Stimulated activated CD8-positive, alpha-beta memory T cell treated with anti-CD3 and anti-CD28 coated beads, Interleukin-15, amount 100 ng/mL, for 4 hours (primary cell): ENCODE measurements around the gene ZGLP1.
"Not testable (repeated sequence)": the region's sequence is repeated elsewhere in the genome, so short reads cannot be mapped to it uniquely, and the experiment has no call there.

Experiments
- DNase-seq, 2 donors: peaks; one replicate each; pipeline ENCODE4 v3.0.0-alpha.2; 2020; ENCODE audit warnings: low read depth in 2 of 2

Gene ZGLP1

GRCh38 chr19:10309423-10309822 lies at the start of gene ZGLP1:
Gene ZGLP1 (minus strand): TSS chr19:10309815.
- DNase-seq = no peak

DNA sequence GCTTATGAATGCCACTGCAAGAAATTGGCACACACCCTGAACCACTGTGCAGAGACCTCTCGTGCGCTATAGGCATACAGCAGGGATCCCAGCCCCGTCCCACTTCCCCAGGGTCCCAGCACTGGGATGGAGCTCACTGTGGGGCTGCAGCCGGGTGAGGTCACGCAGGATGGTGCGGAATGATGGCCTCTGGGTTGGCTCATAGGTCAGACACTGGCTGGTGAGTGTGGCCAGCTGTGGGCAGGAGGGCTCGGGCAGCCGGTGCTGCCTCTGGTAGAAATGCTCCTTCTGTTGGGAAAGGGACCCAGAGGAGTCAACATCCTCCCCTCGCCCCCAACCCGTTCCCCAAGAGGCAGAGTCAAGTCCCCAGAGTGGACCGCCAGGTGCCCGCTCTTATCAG lies 46.8 kb upstream of the ZGLP1 start:
- no peak for DNase-seq

GRCh38 chr19:10353793-10354391 lies 44.3 kb upstream of the ZGLP1 start:
- DNase-seq = no peak

GRCh38 chr19:10352764-10353671 lies 43.4 kb upstream of the ZGLP1 start:
- DNase-seq = no peak

- no peak for DNase-seq
Measured at GRCh38 chr19:10346509-10346908, 36.9 kb upstream of the ZGLP1 start.

- no peak for DNase-seq
Measured at GRCh38 chr19:10344780-10345179, 35.2 kb upstream of the ZGLP1 start.

DNA sequence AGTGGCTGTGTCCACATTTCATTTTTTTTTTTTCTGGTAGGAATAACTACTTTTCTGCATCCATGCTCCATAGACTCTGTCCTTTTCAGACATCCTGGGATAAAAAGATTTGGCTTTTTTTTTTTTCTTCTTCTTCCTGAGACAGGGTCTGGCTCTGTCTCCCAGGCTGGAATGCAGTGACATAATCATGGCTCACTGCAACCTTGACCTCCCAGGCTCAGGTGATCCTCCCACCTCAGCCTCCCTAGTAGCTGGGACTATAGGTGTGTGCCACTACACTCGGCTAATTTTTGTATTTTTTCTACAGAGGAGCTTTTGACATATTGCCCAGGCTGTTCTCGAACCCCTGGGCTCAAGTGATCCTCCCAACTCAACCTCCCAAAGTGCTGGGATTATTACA lies 33.9 kb upstream of the ZGLP1 start:
- DNase-seq = no peak

- DNase-seq = no peak
Measured at GRCh38 chr19:10339977-10340376, 30.4 kb upstream of the ZGLP1 start.

DNA sequence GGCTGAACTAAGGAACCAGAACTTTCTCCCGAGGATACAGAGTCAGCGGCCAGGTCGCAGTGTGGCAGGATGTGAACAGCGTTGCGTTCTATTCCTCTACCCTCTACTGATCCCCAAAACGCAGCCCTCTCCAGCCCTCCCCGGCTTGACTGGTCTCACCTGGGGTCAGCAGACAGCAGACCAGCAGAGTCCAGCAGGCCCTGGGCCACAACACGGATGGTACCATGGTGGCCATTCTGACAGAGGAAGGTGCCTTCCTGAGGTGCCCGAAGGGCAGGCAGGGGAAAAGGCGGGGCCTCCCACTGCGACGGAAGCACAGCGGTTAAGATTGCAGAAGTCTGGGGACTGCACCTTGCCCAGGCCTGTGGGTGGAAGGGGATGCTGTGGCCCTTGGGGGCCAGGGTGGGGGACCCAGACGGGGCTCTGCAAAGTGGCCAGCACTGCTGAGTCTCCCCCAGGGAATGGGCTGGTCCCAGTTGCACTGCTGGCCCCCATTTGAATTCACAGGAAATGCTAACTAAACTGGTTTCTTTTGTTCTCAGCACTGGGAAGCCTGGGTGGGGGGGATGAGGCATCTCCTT lies 29.9 kb upstream of the ZGLP1 start, which contains the start of gene ICAM3:
Gene ICAM3 (minus strand): TSS at position 245 of the 581 bp plus-strand sequence. CDS start 10 bp downstream, at position 235.
- DNase-seq = peak; percentile 27 to 30

DNA sequence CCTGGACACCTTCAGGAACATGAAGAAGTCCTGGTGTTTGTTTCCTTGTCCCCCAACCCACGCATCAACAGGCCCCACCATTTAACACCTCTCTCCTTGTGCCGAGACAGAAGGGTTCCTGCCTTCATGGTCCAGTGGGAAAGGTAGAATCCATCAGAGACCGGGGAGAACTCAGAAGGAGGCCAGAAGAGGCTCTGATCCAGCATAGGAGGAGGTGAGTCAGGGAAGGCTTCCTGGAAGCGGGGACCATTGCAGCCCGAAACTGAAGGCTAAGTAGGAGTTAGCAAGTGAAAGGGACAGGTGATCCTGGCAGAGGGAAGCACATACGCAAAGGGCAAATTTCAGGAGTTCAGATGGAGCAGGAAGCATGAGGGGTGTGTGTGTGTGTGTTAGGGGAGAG lies 29.3 kb upstream of the ZGLP1 start:
- no peak for DNase-seq

DNA sequence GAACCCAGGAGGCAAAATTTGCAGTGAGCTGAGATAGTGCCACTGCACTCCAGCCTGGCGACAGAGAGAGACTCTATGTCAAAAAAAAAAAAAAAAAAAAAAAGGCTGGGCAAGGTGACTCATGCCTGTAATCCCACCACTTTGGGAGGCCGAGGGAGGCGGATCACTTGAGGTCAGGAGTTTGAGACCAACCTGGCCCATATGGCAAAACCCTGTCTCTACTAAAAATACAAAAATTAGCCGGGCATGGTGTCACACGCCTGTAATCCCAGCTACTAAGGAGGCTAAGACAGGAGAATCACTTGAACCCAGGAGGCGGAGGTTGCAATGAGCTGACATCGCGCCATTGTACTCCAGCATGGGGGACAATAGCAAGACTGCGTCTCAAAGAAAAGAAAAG lies 27.1 kb upstream of the ZGLP1 start:
- DNase-seq = not testable (repeated sequence)

GRCh38 chr19:10335352-10335985 lies 25.9 kb upstream of the ZGLP1 start:
- DNase-seq = no peak

DNA sequence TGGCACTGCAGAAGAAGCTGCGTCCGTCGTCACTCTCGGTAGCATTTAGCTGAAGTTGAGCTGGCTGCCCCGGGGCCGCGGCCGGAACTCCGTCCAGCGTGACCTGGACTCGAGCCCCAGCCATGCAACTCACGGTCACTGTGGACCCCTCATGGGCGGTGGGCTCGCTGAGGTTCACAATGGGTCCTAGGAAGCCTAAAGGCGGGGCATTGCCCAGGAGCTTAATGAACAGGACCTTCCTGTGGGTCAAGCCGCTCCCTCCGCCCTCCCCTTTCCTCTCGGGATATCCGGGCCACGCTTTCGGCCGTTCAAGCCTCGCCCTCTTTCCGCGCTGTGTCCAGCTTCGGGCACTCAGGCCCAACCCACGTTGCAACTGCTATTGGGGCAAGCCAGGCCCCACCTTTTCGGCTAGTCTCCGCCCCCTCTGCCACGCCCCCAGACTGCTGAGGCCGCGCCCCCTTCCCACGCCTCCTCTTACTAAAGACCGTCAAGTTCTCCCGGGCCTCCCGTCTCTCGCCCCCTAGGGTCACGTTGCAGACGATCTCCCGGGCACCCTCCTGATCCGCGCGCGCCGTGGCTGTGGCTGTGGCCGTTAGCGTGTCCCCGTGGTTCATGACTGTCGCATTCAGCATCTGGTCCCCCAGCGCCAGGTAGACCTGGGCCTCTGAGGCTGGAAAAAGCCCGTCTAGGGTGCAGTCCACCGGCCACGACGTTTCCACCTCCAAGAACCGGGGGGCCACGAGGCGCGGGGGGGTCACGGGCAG lies 25.2 kb upstream of the ZGLP1 start:
- no peak for DNase-seq

- DNase-seq = no peak
Measured at GRCh38 chr19:10333758-10334587, 24.4 kb upstream of the ZGLP1 start.

GRCh38 chr19:10332965-10333757 lies 23.5 kb upstream of the ZGLP1 start, which contains the start of gene RAVER1:
Gene RAVER1 (minus strand): TSS chr19:10333529. CDS start chr19:10333507, 22 bp downstream.
- peak; percentile 96 to 98 for DNase-seq

DNA sequence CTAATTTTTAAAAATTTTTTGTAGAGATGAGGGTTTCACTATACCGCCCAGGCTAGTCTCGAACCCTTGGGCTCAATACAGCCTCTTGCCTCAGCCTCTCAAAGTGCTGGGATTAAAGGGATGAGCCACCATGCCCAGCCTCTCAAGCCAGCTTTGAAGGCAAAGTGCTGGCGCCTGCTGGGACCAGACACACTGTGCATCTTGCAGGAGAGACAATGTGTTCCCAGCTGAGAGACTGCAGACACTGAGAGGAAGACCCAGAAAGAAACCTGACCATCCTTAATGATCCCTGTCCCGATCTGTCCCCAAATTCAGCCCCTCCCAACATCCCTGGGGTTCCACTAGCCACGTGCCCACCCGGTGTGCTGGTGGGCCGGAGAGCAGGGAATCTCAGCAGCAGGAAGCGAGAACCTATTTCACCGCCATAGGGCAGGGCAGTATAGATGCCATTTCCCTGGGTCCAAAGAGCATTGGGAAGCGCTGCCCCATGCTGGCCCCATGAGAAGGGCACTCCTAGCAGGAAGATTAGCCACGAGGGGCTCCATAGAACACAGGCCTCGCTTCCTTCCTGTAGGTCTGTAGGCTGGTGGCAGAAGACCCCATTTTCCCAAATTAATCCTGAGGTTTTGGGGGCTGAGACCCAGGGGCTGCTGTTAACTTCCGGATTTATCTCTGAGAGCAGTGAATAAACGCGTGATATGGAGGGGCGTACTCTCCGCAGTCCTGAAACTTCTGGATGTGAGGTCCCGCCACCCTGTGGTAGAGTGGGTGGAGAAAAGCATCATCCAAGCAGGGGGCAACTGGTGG lies 22.7 kb upstream of the ZGLP1 start:
- no peak for DNase-seq

DNA sequence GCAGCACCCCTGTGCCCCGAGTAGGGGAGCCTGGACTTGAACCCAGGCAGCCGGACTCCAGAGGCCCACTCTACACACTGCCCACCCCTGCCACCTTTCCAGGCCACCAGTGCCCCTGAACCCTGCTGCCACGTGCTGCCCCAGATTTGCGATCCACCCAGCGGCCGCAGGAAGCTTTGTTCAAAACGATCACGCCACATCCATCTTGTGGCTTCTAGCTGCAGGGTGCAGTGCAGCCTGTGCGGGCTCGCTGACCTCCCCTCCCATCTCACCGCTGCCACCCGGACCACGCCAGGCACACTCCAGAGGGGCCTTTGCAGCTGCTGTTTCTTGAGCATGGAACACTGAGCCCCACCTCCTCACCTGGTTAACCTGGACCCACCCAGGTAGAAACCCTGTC lies 19.9 kb upstream of the ZGLP1 start:
- no peak for DNase-seq

DNA sequence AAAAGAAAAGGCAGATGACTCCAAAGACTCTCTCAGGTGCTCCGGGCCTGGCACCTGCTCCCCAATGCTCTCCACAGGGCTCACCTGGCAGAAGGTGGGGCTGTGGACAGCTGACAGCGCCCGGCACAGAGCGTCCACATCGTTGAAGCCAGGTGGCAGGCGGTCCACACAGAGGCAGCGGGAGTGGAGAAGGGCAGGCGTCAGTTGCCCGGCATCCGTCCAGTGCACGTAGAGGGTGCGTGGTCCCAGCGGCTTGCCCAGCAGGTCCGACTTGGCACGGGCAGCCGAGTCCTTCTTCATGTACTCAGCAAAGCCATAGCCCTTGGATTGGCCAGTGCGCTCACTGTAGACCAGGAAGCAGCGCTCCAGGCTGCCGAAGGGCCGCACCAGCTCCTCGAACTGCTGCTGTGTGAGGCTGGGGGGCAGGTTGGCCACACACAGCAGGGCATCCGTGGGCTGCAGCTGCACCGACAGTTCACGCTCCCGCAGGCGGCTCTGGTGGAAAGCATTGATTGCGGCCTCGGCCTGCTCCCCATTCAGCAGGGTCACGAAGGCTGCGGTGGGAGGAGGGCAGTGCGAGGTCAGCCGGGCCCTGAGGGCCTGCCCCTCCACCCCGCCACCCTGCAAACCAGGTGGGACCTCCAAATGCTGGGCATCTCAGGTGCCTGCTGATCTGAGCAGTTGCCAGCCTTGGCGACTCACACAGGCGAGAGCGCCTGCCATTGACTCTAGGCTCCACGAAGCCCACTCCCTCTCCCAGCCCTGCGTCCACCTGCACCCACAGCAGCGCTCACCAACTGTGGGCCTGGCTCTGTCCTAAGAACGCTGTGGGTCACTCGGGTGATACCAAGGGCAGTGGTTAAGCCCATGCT lies 19.2 kb upstream of the ZGLP1 start:
- DNase-seq = no peak
